Measurements from ENCODE around the gene SCRT2. TPM values are rescaled to one million over a fixed set of nuclear protein-coding genes. Genes with fewer than 3 reads are reported as not detected.
A peak's percentile ranks its signal among the peaks of the same experiment; 100 is the strongest.

SCRT2 gene
- total RNA-seq, 1 donor from 2014 or later = not detected

GRCh38 chr20:676315-676937 lies 824 bp upstream of the SCRT2 start:
- Histone ChIP-seq H3K9me3 (ENCODE audit: control insufficient read depth in 3 of 3, low read length in 3 of 3) (no peaks in the 10 kb centered on the region), H3K27me3 (ENCODE audit: control insufficient read depth in 3 of 3, insufficient read depth in 3 of 3, low read length in 3 of 3) (peaks cover 51 to 77% (median 67%) of the 10 kb centered on the region in 3 donors), H3K9ac (ENCODE audit: low read depth in 1 of 3, low read length in 3 of 3) (no peak overlapping the region), H3K4me3 (ENCODE audit: low read length in 3 of 3) (peak overlapping the region in 2 of 3 donors; percentile 23 to 36), H3K27ac (ENCODE audit: low read depth, low read length) (no peak overlapping the region), H3K36me3 (ENCODE audit: control insufficient read depth in 3 of 3, insufficient read depth in 3 of 3, low read length in 3 of 3) (no peaks in the 10 kb centered on the region), H3K4me1 (ENCODE audit: control insufficient read depth in 3 of 3, insufficient read depth in 3 of 3, low read length in 3 of 3) (peaks cover 8 to 12% (median 8%) of the 10 kb centered on the region in 3 donors)

- Histone ChIP-seq H3K27ac (ENCODE audit: low read depth, low read length) (no peak overlapping the region), H3K27me3 (ENCODE audit: control insufficient read depth in 3 of 3, insufficient read depth in 3 of 3, low read length in 3 of 3) (peaks cover 50 to 72% (median 63%) of the 10 kb centered on the region in 3 donors), H3K4me1 (ENCODE audit: control insufficient read depth in 3 of 3, insufficient read depth in 3 of 3, low read length in 3 of 3) (peaks cover 8 to 16% (median 10%) of the 10 kb centered on the region in 3 donors), H3K9me3 (ENCODE audit: control insufficient read depth in 3 of 3, low read length in 3 of 3) (no peaks in the 10 kb centered on the region), H3K9ac (ENCODE audit: low read depth in 1 of 3, low read length in 3 of 3) (no peak overlapping the region), H3K4me3 (ENCODE audit: low read length in 3 of 3) (no peak overlapping the region), H3K36me3 (ENCODE audit: control insufficient read depth in 3 of 3, insufficient read depth in 3 of 3, low read length in 3 of 3) (no peaks in the 10 kb centered on the region)
These were observed 559 bp downstream of the SCRT2 start for GRCh38 chr20:675033-675452.

- no peak overlapping the region for H3K9ac ChIP-seq (ENCODE audit: low read depth in 1 of 3, low read length in 3 of 3)
- H3K4me1 ChIP-seq (ENCODE audit: control insufficient read depth in 3 of 3, insufficient read depth in 3 of 3, low read length in 3 of 3) = peaks cover 13 to 26% (median 17%) of the 10 kb centered on the region in 3 donors
- no peaks in the 10 kb centered on the region for H3K9me3 ChIP-seq (ENCODE audit: control insufficient read depth in 3 of 3, low read length in 3 of 3)
- H3K4me3 ChIP-seq (ENCODE audit: low read length in 3 of 3) = no peak overlapping the region
- H3K27ac ChIP-seq (ENCODE audit: low read depth, low read length) = no peak overlapping the region
- peaks cover 42 to 59% (median 51%) of the 10 kb centered on the region in 3 donors for H3K27me3 ChIP-seq (ENCODE audit: control insufficient read depth in 3 of 3, insufficient read depth in 3 of 3, low read length in 3 of 3)
- H3K36me3 ChIP-seq (ENCODE audit: control insufficient read depth in 3 of 3, insufficient read depth in 3 of 3, low read length in 3 of 3) = no peaks in the 10 kb centered on the region
These were observed 2.0 kb downstream of the SCRT2 start for GRCh38 chr20:673603-674001.

GRCh38 chr20:672963-673602 lies 2.5 kb downstream of the SCRT2 start:
- Histone ChIP-seq H3K27me3 (ENCODE audit: control insufficient read depth in 3 of 3, insufficient read depth in 3 of 3, low read length in 3 of 3) (peaks cover 37 to 55% (median 47%) of the 10 kb centered on the region in 3 donors), H3K4me3 (ENCODE audit: low read length in 3 of 3) (no peak overlapping the region), H3K4me1 (ENCODE audit: control insufficient read depth in 3 of 3, insufficient read depth in 3 of 3, low read length in 3 of 3) (peaks cover 13 to 26% (median 17%) of the 10 kb centered on the region in 3 donors), H3K9ac (ENCODE audit: low read depth in 1 of 3, low read length in 3 of 3) (no peak overlapping the region), H3K9me3 (ENCODE audit: control insufficient read depth in 3 of 3, low read length in 3 of 3) (no peaks in the 10 kb centered on the region), H3K27ac (ENCODE audit: low read depth, low read length) (no peak overlapping the region), H3K36me3 (ENCODE audit: control insufficient read depth in 3 of 3, insufficient read depth in 3 of 3, low read length in 3 of 3) (no peaks in the 10 kb centered on the region)

GRCh38 chr20:671252-672030 lies 4.2 kb downstream of the SCRT2 start:
- no peak overlapping the region for H3K4me3 ChIP-seq (ENCODE audit: low read length in 3 of 3)
- H3K9ac ChIP-seq (ENCODE audit: low read depth in 1 of 3, low read length in 3 of 3) = no peak overlapping the region
- no peaks in the 10 kb centered on the region for H3K36me3 ChIP-seq (ENCODE audit: control insufficient read depth in 3 of 3, insufficient read depth in 3 of 3, low read length in 3 of 3)
- H3K4me1 ChIP-seq (ENCODE audit: control insufficient read depth in 3 of 3, insufficient read depth in 3 of 3, low read length in 3 of 3) = peaks cover 13 to 31% (median 22%) of the 10 kb centered on the region in 3 donors
- no peaks in the 10 kb centered on the region for H3K9me3 ChIP-seq (ENCODE audit: control insufficient read depth in 3 of 3, low read length in 3 of 3)
- no peak overlapping the region for H3K27ac ChIP-seq (ENCODE audit: low read depth, low read length)
- H3K27me3 ChIP-seq (ENCODE audit: control insufficient read depth in 3 of 3, insufficient read depth in 3 of 3, low read length in 3 of 3) = peaks cover 37 to 44% (median 42%) of the 10 kb centered on the region in 3 donors

- peaks cover 47 to 54% (median 51%) of the 10 kb centered on the region in 3 donors for H3K27me3 ChIP-seq (ENCODE audit: control insufficient read depth in 3 of 3, insufficient read depth in 3 of 3, low read length in 3 of 3)
- H3K27ac ChIP-seq (ENCODE audit: low read depth, low read length) = no peak overlapping the region
- peaks cover 6 to 23% (median 17%) of the 10 kb centered on the region in 3 donors for H3K4me1 ChIP-seq (ENCODE audit: control insufficient read depth in 3 of 3, insufficient read depth in 3 of 3, low read length in 3 of 3)
These were observed 6.0 kb downstream of the SCRT2 start for GRCh38 chr20:669573-669972.

GRCh38 chr20:668638-669037 lies 7.0 kb downstream of the SCRT2 start:
- Histone ChIP-seq H3K27ac (ENCODE audit: low read depth, low read length) (no peak overlapping the region), H3K4me1 (ENCODE audit: control insufficient read depth in 3 of 3, insufficient read depth in 3 of 3, low read length in 3 of 3) (peaks cover 6 to 23% (median 19%) of the 10 kb centered on the region in 3 donors), H3K4me3 (ENCODE audit: low read length in 3 of 3) (no peak overlapping the region), H3K9ac (ENCODE audit: low read depth in 1 of 3, low read length in 3 of 3) (no peak overlapping the region), H3K9me3 (ENCODE audit: control insufficient read depth in 3 of 3, low read length in 3 of 3) (no peaks in the 10 kb centered on the region), H3K27me3 (ENCODE audit: control insufficient read depth in 3 of 3, insufficient read depth in 3 of 3, low read length in 3 of 3) (peaks cover 45 to 53% (median 50%) of the 10 kb centered on the region in 3 donors), H3K36me3 (ENCODE audit: control insufficient read depth in 3 of 3, insufficient read depth in 3 of 3, low read length in 3 of 3) (no peaks in the 10 kb centered on the region)

More at GRCh38 chr20:669573-669972, 6.0 kb downstream of the SCRT2 start:
- Histone ChIP-seq H3K36me3 (ENCODE audit: control insufficient read depth in 3 of 3, insufficient read depth in 3 of 3, low read length in 3 of 3) (no peaks in the 10 kb centered on the region), H3K9me3 (ENCODE audit: control insufficient read depth in 3 of 3, low read length in 3 of 3) (no peaks in the 10 kb centered on the region), H3K4me3 (ENCODE audit: low read length in 3 of 3) (no peak overlapping the region), H3K9ac (ENCODE audit: low read depth in 1 of 3, low read length in 3 of 3) (peak overlapping the region in 1 of 3 donors; percentile 16)

- Histone ChIP-seq H3K36me3 (ENCODE audit: control insufficient read depth in 3 of 3, insufficient read depth in 3 of 3, low read length in 3 of 3) (no peaks in the 10 kb centered on the region), H3K4me3 (ENCODE audit: low read length in 3 of 3) (no peak overlapping the region), H3K9me3 (ENCODE audit: control insufficient read depth in 3 of 3, low read length in 3 of 3) (no peaks in the 10 kb centered on the region), H3K4me1 (ENCODE audit: control insufficient read depth in 3 of 3, insufficient read depth in 3 of 3, low read length in 3 of 3) (peaks cover 6 to 23% (median 19%) of the 10 kb centered on the region in 3 donors), H3K27ac (ENCODE audit: low read depth, low read length) (no peak overlapping the region), H3K27me3 (ENCODE audit: control insufficient read depth in 3 of 3, insufficient read depth in 3 of 3, low read length in 3 of 3) (peaks cover 46 to 53% (median 49%) of the 10 kb centered on the region in 3 donors), H3K9ac (ENCODE audit: low read depth in 1 of 3, low read length in 3 of 3) (no peak overlapping the region)
These were observed 7.6 kb downstream of the SCRT2 start for GRCh38 chr20:668050-668449.

GRCh38 chr20:667351-668034 lies 8.1 kb downstream of the SCRT2 start:
- Histone ChIP-seq H3K27me3 (ENCODE audit: control insufficient read depth in 3 of 3, insufficient read depth in 3 of 3, low read length in 3 of 3) (peaks cover 47 to 54% (median 51%) of the 10 kb centered on the region in 3 donors), H3K4me3 (ENCODE audit: low read length in 3 of 3) (no peak overlapping the region), H3K9ac (ENCODE audit: low read depth in 1 of 3, low read length in 3 of 3) (no peak overlapping the region), H3K4me1 (ENCODE audit: control insufficient read depth in 3 of 3, insufficient read depth in 3 of 3, low read length in 3 of 3) (peaks cover 6 to 23% (median 19%) of the 10 kb centered on the region in 3 donors), H3K36me3 (ENCODE audit: control insufficient read depth in 3 of 3, insufficient read depth in 3 of 3, low read length in 3 of 3) (no peaks in the 10 kb centered on the region), H3K9me3 (ENCODE audit: control insufficient read depth in 3 of 3, low read length in 3 of 3) (no peaks in the 10 kb centered on the region), H3K27ac (ENCODE audit: low read depth, low read length) (no peak overlapping the region)

Data from skeletal muscle tissue (tissue), 4 donors.